T follicular helper cell (primary cell): Measurements from ENCODE around the gene NCBP1.

Source experiments
- DNase-seq: peaks from one replicate; pipeline ENCODE4 v3.0.0-alpha.2; 2020; ENCODE audit warnings: low read depth

The NCBP1 gene

DNA sequence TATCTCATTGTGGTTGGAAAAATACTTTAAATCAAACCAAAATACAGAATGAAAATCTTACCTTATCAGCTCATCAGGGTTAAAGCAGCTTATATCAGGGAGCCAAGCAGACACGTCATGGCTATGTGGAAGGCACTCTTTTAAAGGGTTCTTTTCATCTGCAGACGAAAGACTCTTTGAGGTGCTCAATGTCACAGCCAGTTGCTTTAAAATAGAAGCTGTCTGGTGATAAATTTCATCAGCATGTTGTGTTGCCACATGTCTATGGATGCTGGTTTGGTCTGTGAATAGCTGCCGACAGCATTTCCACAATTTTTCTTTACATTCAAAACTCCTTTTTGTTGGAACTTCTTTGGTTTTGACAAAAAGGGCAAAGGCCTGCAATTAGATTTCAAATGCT lies 8.0 kb upstream of the NCBP1 start:
- DNase-seq = no peak

DNA sequence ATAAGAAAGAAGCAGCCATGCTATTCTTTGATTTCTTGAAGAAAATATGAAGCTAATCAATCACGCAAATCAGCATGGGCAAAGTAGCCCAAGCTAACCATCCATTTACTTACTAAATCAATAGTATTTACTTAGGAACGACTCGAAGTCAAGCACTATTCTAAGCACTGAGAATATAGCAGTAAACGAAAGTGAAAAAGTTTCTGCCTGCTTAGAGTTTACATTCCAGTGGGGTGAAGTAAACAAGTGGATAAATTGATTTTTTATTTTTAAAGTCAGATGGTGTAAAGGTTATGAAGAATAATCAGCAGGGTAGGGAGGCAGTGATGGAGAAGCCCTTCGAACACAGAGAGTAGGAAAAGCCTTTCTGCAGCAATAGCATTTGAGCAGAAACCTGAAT lies 6.0 kb upstream of the NCBP1 start:
- no peak for DNase-seq

DNA sequence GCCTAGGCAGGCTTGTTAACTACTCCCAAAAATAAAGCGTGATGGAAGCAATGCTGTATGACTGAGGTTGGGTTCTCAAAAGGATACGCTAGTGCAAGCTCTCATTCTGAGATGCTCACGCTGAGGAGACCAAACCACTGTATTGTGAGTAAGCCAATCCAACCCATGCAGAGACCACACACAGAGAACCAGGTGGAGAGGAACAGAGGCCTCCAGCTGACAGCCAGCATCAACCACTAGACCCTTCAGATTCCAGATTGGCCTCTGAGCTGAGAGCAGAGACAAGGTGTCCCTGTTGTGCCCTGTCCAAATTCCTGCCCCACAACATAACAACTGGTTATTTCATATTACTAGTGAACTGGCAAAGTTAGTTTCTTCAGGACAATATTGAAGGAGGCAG lies 5.0 kb upstream of the NCBP1 start:
- DNase-seq = no peak

DNA sequence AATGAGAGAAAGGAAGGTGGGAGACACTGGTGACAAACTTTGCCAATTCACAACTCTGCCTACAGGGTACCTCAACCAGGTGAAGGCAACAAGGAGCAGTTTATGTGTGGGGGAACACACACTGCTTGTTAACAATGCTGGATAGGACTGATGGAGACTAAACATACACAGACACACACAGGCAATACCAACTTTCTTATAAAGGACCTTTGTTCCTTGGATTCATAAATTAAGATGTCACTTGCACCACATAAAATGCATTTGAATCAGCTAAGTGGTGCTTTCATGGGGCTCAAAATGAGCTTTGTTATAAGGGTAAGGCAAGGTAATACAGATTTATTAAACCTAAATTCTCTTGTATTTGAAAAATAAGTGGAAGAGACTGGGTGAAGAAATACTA lies 4.5 kb upstream of the NCBP1 start:
- DNase-seq = no peak

DNA sequence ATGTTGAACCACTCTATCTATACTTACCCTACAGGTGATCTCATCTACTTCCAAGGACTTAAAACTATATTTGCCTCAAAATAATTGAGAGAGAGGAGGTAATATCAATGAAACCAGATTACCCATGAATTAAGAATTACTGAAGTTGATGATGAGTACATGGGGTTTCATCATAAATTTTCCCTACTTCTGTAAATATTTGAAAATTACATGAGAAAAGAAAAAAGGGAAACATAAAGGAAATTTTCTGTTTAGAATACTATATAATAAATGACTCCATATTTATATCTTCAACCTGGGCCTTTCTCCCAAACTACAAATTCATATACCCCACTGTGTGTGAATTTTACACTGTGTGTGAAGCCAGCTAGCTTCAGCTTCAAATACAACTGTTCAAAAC lies 3.0 kb upstream of the NCBP1 start:
- no peak for DNase-seq

DNA sequence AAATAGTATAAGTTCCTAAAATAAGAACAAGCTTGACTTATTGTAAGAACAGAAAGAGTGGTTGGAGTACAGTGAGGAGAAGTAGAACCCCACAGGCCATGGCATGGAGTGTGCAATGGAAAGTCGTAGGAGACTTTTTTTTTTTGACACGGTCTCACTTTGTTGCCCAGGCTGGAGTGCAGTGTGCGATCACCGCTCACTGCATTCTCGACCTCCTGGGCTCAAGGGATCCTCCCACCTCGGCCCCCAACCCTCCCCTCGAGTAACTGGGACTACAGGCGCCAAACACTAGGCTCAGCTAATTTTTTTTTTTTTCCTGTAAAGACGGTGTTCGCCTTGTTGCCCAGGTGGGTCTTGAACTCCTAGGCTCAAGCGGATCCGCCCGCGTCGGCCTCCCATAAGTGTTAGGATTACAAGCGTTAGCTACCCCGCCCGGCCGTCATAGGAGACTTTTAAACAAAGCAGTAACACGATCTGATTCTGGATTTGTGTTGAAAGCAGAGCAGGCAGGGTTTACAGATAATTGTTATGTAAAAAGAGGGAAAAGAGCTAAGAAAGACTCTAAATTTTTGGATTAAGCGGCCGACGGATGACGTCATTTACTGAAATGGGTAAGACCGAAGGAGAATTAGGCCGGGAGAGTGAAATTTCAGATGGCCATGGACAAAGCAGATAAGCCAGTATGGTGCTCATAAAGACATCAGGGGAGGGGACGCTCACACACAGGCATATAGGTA lies 1.2 kb upstream of the NCBP1 start:
- DNase-seq = peak; percentile 2

DNA sequence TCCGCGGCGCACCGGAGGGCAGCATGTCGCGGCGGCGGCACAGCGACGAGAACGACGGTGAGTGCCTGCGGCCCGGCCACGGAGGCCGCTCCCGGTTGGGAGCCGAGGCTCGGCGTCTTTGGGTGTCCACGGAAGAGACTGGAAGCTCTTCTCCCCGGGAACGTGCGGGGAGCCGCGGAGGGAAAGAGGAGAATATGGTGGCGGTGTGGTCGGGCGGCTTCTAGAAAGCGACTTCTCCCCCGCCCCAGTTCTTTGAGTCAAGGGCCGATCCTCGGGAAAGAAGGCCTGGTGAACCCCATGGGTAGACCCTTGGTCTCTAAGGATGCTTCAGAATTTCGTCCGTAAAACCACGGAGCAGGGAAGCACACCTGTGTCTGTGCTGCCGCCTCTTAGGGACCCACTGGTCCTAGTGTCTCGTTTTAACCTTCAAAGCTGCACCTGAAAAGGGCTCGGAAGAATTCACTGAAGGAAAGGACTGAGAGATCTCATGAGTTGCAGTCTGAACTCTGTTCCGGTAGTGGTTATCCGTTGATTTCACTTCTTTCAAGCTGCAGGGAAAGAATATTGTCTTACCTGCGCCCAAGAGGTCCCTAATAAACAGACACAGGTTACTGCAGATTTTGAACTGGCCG lies 354 bp downstream of the NCBP1 start:
- no peak for DNase-seq

DNA sequence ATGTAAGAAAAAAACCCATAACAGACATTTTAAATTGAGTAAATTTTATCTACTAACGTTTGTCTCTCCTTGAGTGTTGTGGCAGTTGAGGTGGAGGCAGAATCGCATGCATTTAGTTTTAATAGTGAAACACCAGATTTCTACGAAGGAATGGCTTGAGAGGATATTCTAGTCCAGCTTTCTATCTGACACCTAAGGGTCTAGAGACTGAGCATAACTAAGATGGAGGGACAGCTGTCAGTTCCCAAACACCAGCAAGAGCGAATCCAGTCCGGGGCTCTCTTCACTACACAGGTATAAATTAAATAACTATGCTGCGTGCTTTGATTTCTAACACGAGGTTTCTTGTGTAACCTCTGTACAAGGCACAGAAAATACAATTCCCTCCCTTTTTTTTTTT lies 1.4 kb downstream of the NCBP1 start:
- DNase-seq = no peak

DNA sequence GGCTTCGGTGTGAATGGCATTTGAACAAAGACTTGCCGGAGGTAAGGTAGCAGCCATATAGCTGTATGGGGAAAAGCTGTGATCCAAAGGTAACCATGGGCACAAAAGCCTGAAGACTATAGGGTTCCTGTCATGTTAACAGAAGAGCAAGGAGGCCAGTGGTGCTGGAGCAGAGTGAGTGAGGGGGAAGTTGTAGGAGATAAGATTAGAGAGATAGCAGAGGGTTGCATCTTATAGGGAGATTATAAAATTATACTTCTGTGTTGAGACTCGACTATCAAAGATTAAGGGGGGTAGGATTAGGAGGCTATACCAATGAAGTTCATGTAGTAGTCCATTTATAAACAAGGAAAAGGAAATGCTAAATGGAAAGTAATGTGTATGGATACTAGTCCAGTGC lies 3.3 kb downstream of the NCBP1 start:
- DNase-seq = no peak

DNA sequence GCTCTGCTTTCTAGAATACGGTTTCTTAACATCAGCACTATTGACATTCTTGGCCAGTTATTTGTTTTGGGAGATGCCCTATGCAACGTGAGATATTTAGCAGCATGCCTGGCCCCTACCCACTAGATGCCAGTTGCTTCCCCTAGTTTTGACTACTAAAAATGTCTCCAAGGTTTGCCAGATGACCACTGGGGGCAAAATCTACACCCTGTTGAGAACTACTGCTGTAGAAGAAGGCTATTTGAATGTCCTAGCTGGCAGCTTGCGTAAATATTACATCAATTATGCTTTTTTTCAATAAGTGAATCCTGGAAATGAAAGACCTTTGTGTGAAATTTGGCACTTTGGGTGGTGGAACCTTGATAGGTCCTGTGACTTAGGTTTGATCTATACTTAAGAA lies 5.0 kb downstream of the NCBP1 start:
- no peak for DNase-seq

DNA sequence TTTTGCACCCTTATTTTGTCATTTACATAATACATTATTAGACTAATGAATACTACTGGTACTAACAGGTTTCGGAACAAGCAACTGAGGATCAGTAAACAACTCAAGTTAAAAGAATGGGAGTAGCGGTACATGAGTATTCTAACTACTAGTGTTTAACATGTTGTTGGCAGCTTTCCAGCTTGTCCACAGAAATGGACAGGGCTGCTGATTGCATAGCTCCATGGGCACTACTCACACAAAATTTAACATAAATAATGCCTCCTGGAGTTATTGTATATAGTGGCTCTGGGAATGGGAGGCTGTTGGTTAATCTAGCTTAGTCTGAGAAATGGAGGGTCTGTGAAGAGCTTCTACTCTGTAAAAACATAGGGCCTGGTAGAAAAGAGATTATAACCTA lies 6.7 kb downstream of the NCBP1 start:
- no peak for DNase-seq

DNA sequence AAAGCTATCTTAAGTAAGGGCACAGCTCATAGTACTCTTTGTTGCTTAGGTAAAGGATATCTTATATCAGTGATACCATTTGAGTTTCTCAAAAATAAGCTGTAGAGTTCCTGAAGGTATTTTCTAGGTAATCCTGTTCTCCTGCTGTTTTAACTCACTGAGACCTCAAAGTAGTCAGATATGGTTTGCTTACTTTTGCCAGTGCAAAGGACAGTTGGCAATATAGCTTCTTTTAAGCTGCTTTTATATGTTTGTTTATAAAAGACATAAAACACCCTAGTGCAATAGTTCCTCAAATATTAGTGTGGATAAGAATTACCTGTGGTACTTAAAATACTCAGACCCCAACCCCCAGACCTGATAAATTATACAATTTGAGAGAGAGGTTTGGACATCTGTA lies 12.1 kb downstream of the NCBP1 start:
- no peak for DNase-seq

DNA sequence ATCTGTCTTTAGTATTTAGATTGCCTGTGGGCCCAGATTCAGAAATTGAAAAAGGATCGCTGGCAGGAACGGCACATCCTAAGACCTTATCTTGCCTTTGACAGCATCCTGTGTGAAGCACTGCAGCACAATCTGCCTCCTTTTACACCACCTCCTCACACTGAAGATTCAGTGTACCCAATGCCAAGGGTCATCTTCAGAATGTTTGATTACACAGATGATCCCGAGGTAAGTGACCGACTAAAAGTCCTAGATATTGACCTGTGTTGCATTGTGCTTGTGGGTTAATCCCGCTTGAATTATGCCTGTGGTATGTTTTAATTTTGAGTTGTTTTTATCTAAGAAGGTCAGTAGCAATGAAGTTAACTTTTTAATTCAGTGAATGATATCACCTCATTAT lies 14.4 kb downstream of the NCBP1 start:
- DNase-seq = no peak

DNA sequence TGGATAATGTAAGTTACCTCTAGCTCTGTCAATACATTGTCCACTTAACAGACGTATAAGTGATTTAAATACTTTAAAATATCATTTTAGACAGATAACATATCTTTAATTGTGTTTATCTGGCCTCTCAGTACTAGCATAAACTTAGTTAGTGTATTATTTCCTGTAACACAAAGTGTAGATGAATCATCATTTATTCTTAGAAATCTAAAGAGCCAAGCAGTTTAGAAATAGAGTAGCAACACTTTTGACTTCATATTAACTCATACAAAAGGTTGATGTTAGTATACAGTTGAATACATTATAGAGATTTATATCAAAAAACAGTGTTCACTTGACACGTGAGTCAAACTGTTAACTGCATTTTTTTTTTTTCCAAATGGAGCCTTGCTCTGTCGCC lies 18.0 kb downstream of the NCBP1 start:
- no peak for DNase-seq

DNA sequence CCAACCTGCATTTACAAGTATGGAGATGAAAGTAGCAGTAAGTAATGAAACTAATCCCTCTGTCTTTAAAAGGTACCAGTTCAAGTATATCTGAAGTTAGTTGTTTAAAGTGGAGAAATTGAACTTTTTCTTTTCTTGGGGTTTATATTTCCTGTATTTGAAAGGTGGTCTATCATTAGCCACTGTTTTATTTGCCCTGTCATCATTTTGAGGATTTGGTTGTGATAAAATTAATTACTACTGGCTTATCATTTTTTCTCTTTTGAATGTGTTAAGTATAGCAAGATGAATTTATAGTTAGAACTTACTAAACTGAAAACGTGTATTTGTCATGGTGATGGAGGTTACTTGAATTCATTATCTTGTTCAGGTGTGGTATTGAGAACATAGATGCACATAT lies 25.1 kb downstream of the NCBP1 start:
- DNase-seq = no peak

DNA sequence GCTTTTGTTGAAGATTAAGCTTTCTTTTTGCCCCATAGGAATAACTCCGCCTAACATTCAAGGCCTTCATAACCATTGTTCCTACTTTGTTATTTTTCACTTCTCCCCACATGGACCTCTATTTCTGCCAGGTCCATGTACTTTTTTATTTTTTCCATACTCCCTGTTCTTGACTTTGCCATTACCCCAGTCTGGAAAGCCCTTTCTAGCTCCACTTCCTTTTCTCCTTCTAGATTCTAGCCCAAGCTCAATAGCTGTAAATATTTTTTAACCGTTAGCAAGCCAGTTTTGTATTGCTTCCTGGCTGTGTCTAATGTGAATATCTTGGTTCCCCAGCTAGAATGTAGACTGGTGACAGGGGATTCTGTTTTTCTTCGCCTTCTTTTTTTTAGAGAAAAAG lies 26.1 kb downstream of the NCBP1 start:
- no peak for DNase-seq

DNA sequence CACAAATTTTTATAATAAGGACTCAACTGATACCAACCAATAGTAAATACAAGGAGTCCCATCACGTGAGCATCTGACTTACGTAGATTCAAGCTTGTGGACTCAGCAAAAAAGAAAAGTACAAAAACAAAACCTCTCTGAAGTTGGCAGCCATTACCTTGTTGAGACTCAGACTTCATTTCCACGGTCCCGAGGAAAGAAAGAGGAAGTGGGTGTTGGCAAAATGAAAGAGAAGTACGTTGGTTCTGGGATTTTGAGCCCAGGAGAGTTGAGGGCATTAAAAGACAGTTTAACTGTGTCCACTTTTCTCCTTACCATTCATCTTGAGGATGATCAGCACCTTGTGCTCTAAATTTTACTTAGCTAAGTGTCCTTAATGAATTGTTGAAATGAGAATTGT lies 26.7 kb downstream of the NCBP1 start:
- DNase-seq = no peak

DNA sequence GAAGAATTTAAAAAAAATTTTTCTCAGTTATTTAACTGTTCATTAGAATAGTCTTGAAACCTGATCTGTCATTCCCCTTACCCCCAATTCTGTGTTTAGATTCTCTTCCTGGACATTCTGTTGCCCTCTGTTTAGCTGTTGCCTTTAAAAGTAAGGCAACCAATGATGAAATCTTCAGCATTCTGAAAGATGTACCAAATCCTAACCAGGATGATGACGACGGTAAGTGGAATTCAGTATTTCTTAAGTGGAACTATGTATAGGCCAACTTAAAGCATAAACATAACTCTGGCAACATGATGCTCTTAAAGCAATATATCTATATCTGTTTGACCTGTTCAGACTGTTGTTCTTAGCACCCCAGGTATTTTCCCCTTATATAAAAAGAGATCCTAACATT lies 27.2 kb downstream of the NCBP1 start:
- DNase-seq = no peak

DNA sequence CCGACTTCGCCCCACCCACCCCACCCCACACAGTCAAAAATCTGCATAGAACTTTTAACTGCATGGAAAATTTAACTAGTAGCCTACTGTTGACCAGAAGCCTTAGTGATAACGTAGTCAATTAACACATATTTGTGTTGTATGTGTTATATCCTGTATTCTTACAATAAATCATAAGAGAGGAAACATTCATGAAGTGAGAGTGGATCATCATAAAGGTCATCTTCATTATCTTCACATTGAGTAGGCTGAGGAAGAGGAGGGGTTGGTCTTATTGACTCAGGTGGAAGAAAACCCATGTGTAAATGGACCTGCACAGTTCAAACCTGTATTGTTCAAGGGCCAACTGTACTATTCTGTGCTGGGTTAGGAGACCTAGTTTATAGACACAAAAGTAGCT lies 32.1 kb downstream of the NCBP1 start:
- no peak for DNase-seq

DNA sequence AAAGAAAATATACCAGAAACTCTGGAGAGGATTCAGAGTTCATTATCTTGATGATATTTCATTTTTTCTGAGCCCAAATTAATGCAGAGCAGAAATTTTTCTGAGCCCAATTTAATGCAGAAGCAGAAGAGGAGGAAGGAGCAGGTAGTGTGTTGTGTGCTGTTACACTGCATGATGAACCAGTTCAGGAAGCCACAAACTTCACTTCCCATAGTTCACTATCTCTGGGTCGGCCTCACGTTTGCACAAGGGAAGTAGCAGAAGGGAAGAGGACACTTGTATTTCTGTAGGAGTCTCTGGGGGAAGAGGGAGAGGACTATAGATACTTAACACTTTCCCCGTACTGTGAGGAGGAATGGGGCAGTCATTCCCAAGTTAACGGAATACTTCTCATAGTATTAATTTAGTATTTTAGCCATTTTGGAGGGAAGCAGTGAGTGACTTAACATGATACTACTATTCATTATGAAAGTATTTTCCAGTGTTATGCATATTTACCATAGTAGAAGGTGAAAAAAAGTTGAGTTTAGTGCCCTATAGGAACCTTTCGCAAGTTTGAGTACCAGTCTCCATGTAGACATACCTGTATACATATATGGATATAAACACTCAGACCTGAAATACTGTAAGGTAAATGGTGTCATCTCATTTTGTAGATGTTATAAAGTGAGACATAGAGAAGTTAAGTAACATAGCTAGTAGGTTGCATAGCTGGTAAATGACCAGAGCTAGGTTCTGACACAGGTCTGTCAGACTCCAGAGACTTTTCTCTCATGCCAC lies 33.5 kb downstream of the NCBP1 start:
- no peak for DNase-seq

DNA sequence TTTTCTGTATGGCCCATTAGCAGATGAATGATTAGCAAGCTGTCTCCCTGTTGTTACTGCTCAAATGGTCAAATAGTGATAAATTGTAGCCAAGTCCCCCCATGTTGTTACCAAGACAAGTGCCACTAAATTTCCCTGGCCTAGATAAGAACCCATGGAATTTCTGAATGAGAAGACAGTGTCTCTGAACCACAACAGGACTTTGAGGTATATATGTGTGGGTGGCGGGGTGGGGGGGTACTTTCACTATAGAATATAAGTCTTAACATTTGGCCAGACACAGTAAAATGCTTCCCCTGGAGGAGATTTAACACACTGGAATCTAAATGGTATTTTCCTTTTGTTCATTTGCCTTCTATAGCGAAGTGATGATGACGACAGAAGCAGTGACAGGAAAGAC lies 34.9 kb downstream of the NCBP1 start:
- DNase-seq = no peak

DNA sequence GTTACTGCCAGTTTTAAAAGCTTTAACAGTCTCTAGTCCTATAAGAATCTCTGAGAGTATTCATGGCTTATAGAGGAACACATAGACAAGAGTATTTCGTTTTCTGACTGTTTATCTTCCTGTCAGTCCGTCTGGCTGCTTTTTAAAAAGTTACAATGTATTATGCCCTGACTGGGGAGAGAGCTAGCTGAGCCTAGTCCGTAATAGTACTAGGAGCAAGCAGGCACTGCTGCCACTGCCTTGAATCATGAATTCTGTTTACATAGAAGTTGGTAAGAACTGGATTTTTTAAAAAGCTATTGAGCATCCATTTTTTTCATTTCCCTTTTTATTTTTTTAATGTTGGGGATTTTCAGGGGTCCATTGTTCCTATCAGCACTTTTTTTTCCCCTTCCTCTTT lies 37.0 kb downstream of the NCBP1 start:
- no peak for DNase-seq

DNA sequence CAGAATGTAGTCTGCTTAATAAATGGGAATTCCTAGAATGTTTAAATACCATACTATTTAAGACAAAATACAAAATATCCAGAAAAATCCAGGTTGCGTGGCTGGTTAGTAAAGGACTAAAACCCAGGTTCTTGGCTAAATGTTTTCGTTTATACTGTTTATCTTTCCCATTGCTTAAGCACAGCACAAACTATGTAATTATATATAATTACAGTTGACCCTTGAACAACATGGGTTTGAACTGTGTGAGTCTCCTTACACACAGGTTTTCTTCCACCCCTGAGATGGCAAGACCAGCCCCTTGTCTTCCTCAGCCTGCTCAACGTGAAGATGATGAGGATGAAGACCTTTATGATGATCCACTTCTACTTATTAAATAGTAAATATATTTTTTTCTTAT lies 38.8 kb downstream of the NCBP1 start:
- no peak for DNase-seq
